GM18511 (cell line): ENCODE data around the gene RDH5.

Source experiments
- ATAC-seq: cut with Tn5 transposase; IDR thresholded peaks from one replicate; pipeline ENCODE4 v1.9.1; 2021; ENCODE audit warnings: mild to moderate bottlenecking, moderate library complexity; ENCODE audit not compliant: unreplicated experiment

RDH5 gene

GRCh38 chr12:55695349-55695748, 24.8 kb upstream of the RDH5 start:
- no peak for ATAC-seq

GRCh38 chr12:55696141-55696540, 24.1 kb upstream of the RDH5 start:
- no peak for ATAC-seq

GRCh38 chr12:55696796-55697462, 23.3 kb upstream of the RDH5 start:
- no peak for ATAC-seq

GRCh38 chr12:55697686-55698085, 22.5 kb upstream of the RDH5 start:
- ATAC-seq: no peak

GRCh38 chr12:55698241-55698955, 21.8 kb upstream of the RDH5 start:
- no peak for ATAC-seq

GRCh38 chr12:55698965-55699364, 21.2 kb upstream of the RDH5 start:
- ATAC-seq: no peak

GRCh38 chr12:55699471-55700055, 20.6 kb upstream of the RDH5 start:
- ATAC-seq: no peak

GRCh38 chr12:55700255-55701018, 19.8 kb upstream of the RDH5 start:
- no peak for ATAC-seq

GRCh38 chr12:55702861-55703260, 17.3 kb upstream of the RDH5 start:
- ATAC-seq: no peak

GRCh38 chr12:55703288-55703687, 16.9 kb upstream of the RDH5 start:
- no peak for ATAC-seq

- ATAC-seq: no peak
Observed at GRCh38 chr12:55703901-55704761, 16.1 kb upstream of the RDH5 start.

- no peak for ATAC-seq
Observed at GRCh38 chr12:55704824-55705718, 15.1 kb upstream of the RDH5 start.

- ATAC-seq: no peak
Observed at GRCh38 chr12:55705782-55706402, 14.3 kb upstream of the RDH5 start.

- no peak for ATAC-seq
Observed at GRCh38 chr12:55706568-55707218, 13.5 kb upstream of the RDH5 start.

GRCh38 chr12:55707219-55707671, 12.9 kb upstream of the RDH5 start:
- ATAC-seq: no peak

- ATAC-seq: peak; percentile 59
Observed at GRCh38 chr12:55707841-55708694, 12.1 kb upstream of the RDH5 start, which contains the start of gene ITGA7. Gene ITGA7 (minus strand): TSS chr12:55707904. CDS start chr12:55707682, 222 bp downstream.

GRCh38 chr12:55708695-55709233, 11.4 kb upstream of the RDH5 start:
- no peak for ATAC-seq
